Thyroid gland (tissue), 4 donors: ENCODE data around the gene PPP1R9A. TPM values are rescaled to one million over a fixed set of nuclear protein-coding genes. Genes with fewer than 3 reads are reported as not detected.

Source experiments
- DNase-seq, 2 donors: peaks; one replicate each; pipeline ENCODE4 v3.0.0-alpha.2; 2019
- H3K27ac ChIP-seq, 3 donors: fragments of 200-600 bp; sonication (generic); 1 replicate in 2 of 3; 2 replicates in 1 of 3; pipeline ENCODE4 v1.5.1; 2016 to 2019; ENCODE audit warnings: mild to moderate bottlenecking in 1 of 3, moderate library complexity in 1 of 3
- H3K27me3 ChIP-seq: fragments of 200-600 bp; sonication (generic); one replicate; pipeline ENCODE4 v1.5.1; 2019
- H3K36me3 ChIP-seq, 2 donors: fragments of 200-600 bp; sonication (generic); one replicate each; pipeline ENCODE4 v1.5.1; 2016 to 2019
- H3K4me1 ChIP-seq, 2 donors: fragments of 200-600 bp; sonication (generic); one replicate each; pipeline ENCODE4 v1.5.1; 2017 to 2019
- H3K4me3 ChIP-seq, 3 donors: fragments of 200-600 bp; sonication (generic); replicated peaks in 1 of 3; 1 replicate in 2 of 3; 2 replicates in 1 of 3; pipeline ENCODE4 v1.5.1; 2016; ENCODE audit warnings: mild to moderate bottlenecking in 1 of 3
- H3K9me3 ChIP-seq: fragments of 200-600 bp; sonication (generic); one replicate; pipeline ENCODE4 v1.5.1; 2017
- CTCF ChIP-seq, 6 experiments: fragments of 200-600 bp in 3 of 6; fragments of 450-650 bp in 3 of 6; sonication (generic) in 3 of 6; IDR thresholded peaks; one replicate each; pipeline ENCODE4 v1.5.1; 2016 to 2019; ENCODE audit warnings: antibody characterized with exemption in 6 of 6, mild to moderate bottlenecking in 2 of 6, inconsistent platforms in 1 of 6, moderate library complexity in 1 of 6
- POLR2A ChIP-seq, 2 donors: fragments of 450-650 bp; IDR thresholded peaks; one replicate each; pipeline ENCODE4 v1.6.1; 2017; ENCODE audit warnings: antibody characterized with exemption in 2 of 2, mild to moderate bottlenecking in 2 of 2, moderate library complexity in 1 of 2
- WGBS, 2 donors: methylation state at CpG; one replicate each; pipeline ENCODE4 v1.1.5; 2017; 5-methylcytosine and 5-hydroxymethylcytosine counted together
- intact Hi-C: fragments of 100-400 bp; cut with DNase I; formaldehyde crosslinking; loops from one replicate; pipeline ENCODE4 v1.15.1; 2023
- total RNA-seq, 4 donors: library from RNA; depleted of rRNA; stranded (reverse); fragments of >200 nt; gene quantifications; one replicate each; pipeline ENCODE4 v1.2.3, GENCODE V29; 2016

The PPP1R9A gene
- total RNA-seq, 4 donors from 2014 or later: 38.8 to 89.6 (median 45.5) TPM

GRCh38 chr7:94922457-94922856 lies 15.1 kb downstream of the PPP1R9A start:
- WGBS, 2 donors: 91 to 96% methylated on average over 1 of the region's 1 CpG
- intact Hi-C loops: no loop called here
- no peaks in the 10 kb centered on the region for H3K36me3 ChIP-seq
- H3K27ac ChIP-seq: no peak overlapping the region
- no peaks in the 10 kb centered on the region for H3K4me1 ChIP-seq
- DNase-seq: no peak
- no peaks in the 10 kb centered on the region for H3K9me3 ChIP-seq
- H3K27me3 ChIP-seq: no peaks in the 10 kb centered on the region
- H3K4me3 ChIP-seq: no peak overlapping the region
- TF ChIP-seq CTCF (IDR thresholded peaks at IDR 0.05): no peak
- TF ChIP-seq POLR2A (IDR thresholded peaks at IDR 0.05): no peak

DNA sequence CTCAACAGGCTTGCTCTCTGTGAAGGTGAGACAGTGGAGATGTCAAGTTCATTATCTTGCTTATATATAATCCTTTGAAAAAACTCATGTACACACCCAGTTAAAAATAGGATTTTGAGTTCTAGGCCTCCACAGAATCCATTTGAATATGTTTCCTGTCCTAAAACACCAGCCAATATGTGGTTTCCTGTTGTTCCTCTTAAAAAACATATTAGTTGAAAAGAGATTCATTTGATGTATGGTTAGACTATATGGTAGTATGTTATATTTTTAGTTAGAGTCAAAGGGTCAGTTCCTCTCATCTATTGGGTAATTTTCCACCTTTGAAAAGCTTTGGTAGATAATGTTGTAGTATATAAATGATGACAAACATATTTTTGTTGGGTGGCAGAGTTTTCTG lies 16.0 kb downstream of the PPP1R9A start:
- TF ChIP-seq POLR2A (IDR thresholded peaks at IDR 0.05): no peak
- no peak for TF ChIP-seq CTCF (IDR thresholded peaks at IDR 0.05)
- no peaks in the 10 kb centered on the region for H3K9me3 ChIP-seq
- H3K27me3 ChIP-seq: no peaks in the 10 kb centered on the region
- no peak overlapping the region for H3K27ac ChIP-seq
- no peaks in the 10 kb centered on the region for H3K36me3 ChIP-seq
- no peak overlapping the region for H3K4me3 ChIP-seq
- intact Hi-C loops: no loop called here
- DNase-seq: no peak
- H3K4me1 ChIP-seq: no peaks in the 10 kb centered on the region

DNA sequence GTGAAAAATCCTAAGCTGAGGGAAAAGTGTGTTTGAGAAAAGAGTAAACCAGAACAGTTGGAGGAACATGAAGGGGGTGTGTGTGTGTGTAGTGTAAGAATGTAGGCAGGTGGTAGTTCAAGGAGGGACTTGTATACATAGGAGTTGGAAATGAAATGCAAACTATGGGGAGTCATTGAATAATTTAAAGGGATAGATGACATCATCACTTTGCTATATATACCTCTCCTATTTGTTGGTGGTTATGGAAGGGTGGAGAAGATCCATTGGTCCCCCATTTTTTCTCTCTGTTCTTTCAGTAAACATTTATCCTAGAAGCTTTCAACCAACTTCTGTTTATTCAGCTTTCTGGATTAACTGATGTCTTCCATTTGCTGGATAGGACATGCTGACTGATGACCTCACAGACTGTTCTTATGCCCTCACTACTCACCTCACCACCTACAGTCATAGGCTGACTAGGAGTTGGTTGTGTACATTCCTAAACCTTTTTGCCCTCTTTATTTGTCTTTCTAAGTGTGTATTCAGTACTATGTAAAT lies 20.8 kb downstream of the PPP1R9A start:
- Histone ChIP-seq H3K4me3 (no peak overlapping the region), H3K9me3 (no peaks in the 10 kb centered on the region), H3K4me1 (no peaks in the 10 kb centered on the region), H3K27ac (no peak overlapping the region), H3K36me3 (no peaks in the 10 kb centered on the region), H3K27me3 (no peaks in the 10 kb centered on the region)
- TF ChIP-seq CTCF (IDR thresholded peaks at IDR 0.05) (no peak), POLR2A (IDR thresholded peaks at IDR 0.05) (no peak)
- DNase-seq: no peak
- intact Hi-C loops: no loop called here

DNA sequence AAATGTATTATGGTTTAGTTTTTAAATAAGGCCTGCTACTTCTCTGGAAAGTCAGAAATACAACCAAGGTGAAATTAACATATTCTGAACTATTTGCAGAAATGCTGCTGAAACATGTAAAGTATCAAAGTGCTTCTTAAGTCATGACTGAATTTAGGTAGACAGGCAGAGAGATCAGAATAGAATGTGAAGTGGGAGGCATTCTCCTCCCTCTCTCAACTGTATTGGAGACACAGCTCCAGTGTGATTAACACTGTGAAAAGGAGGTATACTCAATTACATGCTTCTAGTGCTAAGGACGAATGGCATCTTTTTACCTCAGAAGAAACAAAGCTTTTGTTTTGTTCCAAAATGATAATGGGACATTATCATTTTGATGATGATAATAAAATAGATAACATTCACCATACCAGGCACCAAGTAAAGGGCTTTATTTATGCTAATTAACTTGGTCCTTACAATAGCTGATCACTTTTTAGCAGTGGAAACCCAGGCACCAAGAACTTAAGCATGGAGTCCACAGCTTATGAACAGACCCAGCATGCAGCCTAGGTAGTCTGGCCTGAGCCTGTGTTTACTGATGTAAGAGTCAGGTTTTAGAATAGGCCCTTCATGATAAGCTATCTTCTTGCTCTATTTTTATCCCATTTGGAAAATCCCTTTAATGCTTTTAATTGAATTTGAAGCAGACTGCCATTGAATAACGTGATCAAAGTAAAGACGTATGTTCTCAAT lies 26.0 kb downstream of the PPP1R9A start:
- Histone ChIP-seq H3K4me3 (no peak overlapping the region), H3K27ac (no peak overlapping the region), H3K4me1 (no peaks in the 10 kb centered on the region), H3K27me3 (no peaks in the 10 kb centered on the region), H3K9me3 (no peaks in the 10 kb centered on the region), H3K36me3 (no peaks in the 10 kb centered on the region)
- 57 to 81% methylated on average over 3 of the region's 3 CpGs for WGBS, 2 donors
- intact Hi-C loops: no loop called here
- DNase-seq: no peak
- no peak for TF ChIP-seq POLR2A (IDR thresholded peaks at IDR 0.05)
- no peak for TF ChIP-seq CTCF (IDR thresholded peaks at IDR 0.05)

- Histone ChIP-seq H3K9me3 (no peaks in the 10 kb centered on the region), H3K27ac (no peak overlapping the region), H3K36me3 (no peaks in the 10 kb centered on the region), H3K4me1 (no peaks in the 10 kb centered on the region), H3K4me3 (no peak overlapping the region), H3K27me3 (no peaks in the 10 kb centered on the region)
- no peak for TF ChIP-seq POLR2A (IDR thresholded peaks at IDR 0.05)
- TF ChIP-seq CTCF (IDR thresholded peaks at IDR 0.05): no peak
- intact Hi-C loops: no loop called here
- DNase-seq: no peak
These were observed 32.0 kb downstream of the PPP1R9A start for GRCh38 chr7:94939395-94939794.
